ENCODE data around the gene NUDT10. TPM values are rescaled to one million over a fixed set of nuclear protein-coding genes. Genes with fewer than 3 reads are reported as not detected.
"Not testable (repeated sequence)": the region's sequence is repeated elsewhere in the genome, so short reads cannot be mapped to it uniquely, and the experiment has no call there.

NUDT10 gene
- total RNA-seq (under 1 TPM in 5 of 10 donors, not detected in 5; 0.14 to 0.37 (median 0.22) TPM), polyA plus RNA-seq (under 1 TPM; 0.33 to 0.80 TPM)
- long read RNA-seq, donor 1: 0 reads
- long read RNA-seq, donor 2: 0 reads
- long read RNA-seq, donor 3: 0 reads

DNA sequence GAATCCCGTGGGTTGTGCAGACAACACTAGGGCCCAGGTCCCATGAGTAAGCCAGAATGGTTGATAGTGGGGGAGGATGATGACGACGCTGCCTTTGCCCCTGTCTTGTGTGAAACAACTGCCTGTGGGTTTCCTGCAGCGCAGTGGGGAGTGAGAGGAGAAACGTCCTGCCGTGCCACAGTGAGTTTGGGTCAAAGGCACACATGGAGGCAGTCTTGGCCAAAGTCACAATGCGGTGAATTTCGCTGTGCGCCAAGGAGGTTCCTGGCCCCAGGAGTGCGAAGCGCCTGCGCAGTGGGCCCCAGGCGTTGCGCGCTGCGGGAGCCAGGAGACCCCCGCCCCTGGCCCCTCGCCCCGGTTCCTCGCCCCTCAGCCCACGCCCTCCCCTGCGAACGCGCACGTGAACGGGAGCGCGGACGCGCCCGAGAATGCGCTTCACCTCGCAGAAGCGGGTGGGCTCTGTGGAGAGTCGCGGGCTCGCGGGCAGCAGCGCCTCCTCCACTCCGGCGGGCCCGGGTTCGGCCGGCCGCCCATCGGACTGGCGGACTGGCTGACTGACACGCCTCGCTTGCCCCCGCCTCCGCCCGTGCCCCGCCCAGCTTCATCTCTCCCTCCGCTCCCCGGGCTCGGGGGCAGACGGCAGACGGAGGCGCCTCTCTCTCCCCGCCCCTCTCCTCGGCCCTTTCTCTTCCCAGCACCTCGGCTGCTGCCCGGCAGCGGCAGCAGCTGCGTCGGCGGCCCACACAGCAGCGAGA, at the start of gene NUDT10:
Gene NUDT10, plus strand, starts transcription at position 635 of the 755 bp plus-strand sequence. CDS start 144 bp downstream, outside the sequence.
- ATAC-seq (peak; percentile 47 to 85 (median 76)), DNase-seq (peak; percentile 17 to 36)
- TF ChIP-seq, protein P1, sequence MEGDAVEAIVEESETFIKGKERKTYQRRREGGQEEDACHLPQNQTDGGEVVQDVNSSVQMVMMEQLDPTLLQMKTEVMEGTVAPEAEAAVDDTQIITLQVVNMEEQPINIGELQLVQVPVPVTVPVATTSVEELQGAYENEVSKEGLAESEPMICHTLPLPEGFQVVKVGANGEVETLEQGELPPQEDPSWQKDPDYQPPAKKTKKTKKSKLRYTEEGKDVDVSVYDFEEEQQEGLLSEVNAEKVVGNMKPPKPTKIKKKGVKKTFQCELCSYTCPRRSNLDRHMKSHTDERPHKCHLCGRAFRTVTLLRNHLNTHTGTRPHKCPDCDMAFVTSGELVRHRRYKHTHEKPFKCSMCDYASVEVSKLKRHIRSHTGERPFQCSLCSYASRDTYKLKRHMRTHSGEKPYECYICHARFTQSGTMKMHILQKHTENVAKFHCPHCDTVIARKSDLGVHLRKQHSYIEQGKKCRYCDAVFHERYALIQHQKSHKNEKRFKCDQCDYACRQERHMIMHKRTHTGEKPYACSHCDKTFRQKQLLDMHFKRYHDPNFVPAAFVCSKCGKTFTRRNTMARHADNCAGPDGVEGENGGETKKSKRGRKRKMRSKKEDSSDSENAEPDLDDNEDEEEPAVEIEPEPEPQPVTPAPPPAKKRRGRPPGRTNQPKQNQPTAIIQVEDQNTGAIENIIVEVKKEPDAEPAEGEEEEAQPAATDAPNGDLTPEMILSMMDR (IDR thresholded peaks at IDR 0.05): no peak
- no peaks in the 10 kb centered on the region for H3K4me1 ChIP-seq
- H3K27me3 ChIP-seq: peaks cover 0 to 62% (median 0%) of the 10 kb centered on the region in 7 donors
- no peaks in the 10 kb centered on the region for H3K36me3 ChIP-seq
- H3K27ac ChIP-seq: no peak within 1 kb of the TSS
- intact Hi-C loops (cut with DNase I): loop anchor here in 1 of 10 donors (10.0 kb wide), 1 partner anchor 82 kb away; no protein-coding TSS in a partner anchor
- H3K9me3 ChIP-seq: no peaks in the 10 kb centered on the region
- peak within 1 kb of the TSS in 9 of 10 donors; percentile 16 to 51 (median 49) for H3K4me3 ChIP-seq
- WGBS, 2 donors: 1 to 2% methylated on average over 44 to 63 of the region's 68 CpGs

DNA sequence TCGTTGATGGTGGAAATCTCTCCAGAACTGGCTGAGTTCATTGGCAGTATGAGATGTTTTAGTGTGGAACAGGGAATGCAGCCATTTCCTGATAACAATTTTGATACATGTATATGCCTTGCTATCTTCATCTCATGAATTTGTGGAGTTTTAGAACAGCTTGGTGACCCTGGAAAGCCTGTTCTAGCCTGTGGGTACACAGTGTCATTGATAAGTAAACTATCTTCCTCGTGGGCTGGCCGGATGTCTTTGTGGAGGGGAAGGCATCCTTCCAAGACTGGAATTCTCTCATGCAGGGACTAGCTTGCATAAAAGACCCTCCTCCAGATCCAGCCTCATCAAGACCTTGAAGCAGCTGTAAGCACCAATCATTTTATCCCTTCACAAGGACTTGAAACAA, 40.2 kb upstream of the NUDT10 start:
- intact Hi-C loops (cut with DNase I): no loop called here
- no peak for DNase-seq

DNA sequence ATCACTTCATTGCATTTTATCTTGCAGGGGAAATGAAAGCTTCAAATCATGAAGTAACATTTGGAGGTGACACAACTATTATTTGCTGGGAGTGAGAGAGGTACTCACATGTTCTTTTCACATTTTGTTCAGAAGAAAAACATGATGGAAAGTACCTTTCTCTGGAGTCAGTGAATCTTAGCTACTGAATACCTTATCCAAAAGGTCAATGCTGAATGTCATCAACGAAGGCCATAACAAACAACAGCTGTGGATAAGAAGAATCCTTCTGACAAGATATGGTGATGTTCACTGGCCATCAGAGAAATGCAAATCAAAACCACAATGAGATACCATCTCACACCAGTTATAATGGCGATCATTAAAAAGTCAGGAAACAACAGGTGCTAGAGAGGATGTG, 36.5 kb upstream of the NUDT10 start:
- no peak overlapping the region for H3K4me3 ChIP-seq
- TF ChIP-seq, protein P1 (IDR thresholded peaks at IDR 0.05): no peak
- WGBS, 2 donors: 63 to 90% methylated on average over 1 to 2 of the region's 2 CpGs
- H3K27me3 ChIP-seq: peaks cover 0 to 11% (median 0%) of the 10 kb centered on the region in 7 donors
- no peak for DNase-seq
- H3K4me1 ChIP-seq: no peaks in the 10 kb centered on the region
- no peaks in the 10 kb centered on the region for H3K36me3 ChIP-seq
- no peak for ATAC-seq
- intact Hi-C loops (cut with DNase I): no loop called here
- no peak overlapping the region for H3K27ac ChIP-seq
- H3K9me3 ChIP-seq: no peaks in the 10 kb centered on the region

More for the DNA sequence above, 40.2 kb upstream of the NUDT10 start:
- whole genome bisulfite sequencing, 2 donors: 26 to 37% methylated on average over 3 of the region's 3 CpGs
- H3K4me3 ChIP-seq: no peak overlapping the region
- H3K4me1 ChIP-seq: no peaks in the 10 kb centered on the region
- peaks cover 0 to 3% (median 0%) of the 10 kb centered on the region in 7 donors for H3K27me3 ChIP-seq
- TF ChIP-seq, protein P1 (IDR thresholded peaks at IDR 0.05): no peak
- H3K9me3 ChIP-seq: no peaks in the 10 kb centered on the region
- H3K27ac ChIP-seq: no peak overlapping the region
- ATAC-seq: no peak
- H3K36me3 ChIP-seq: no peaks in the 10 kb centered on the region

DNA sequence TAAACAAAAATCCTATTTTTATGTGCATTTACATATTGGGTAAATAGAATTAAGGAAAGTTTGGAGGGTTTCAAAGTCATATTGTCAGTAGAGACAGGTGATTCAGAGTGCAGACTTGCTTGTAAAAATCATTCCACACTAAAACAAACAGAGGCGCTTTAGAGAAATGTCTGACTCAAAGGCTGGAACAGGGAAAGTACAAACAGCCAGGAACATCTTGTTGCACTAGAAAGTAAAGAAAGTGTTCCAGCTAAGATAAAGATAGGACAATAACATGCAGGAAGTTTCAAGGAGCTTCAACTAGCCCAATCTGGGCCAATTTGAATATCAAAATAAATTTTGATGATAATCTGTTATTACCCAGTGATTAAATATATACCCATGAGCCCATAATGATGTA, 16.4 kb upstream of the NUDT10 start:
- H3K4me3 ChIP-seq: no peak overlapping the region
- peaks cover 0 to 17% (median 0%) of the 10 kb centered on the region in 7 donors for H3K27me3 ChIP-seq
- DNase-seq (no peak), ATAC-seq (no peak)
- intact Hi-C loops (cut with DNase I): no loop called here
- no peak overlapping the region for H3K27ac ChIP-seq
- WGBS, 2 donors: 88 to 100% methylated on average over 1 of the region's 1 CpG
- H3K9me3 ChIP-seq: peaks cover 0 to 3% (median 0%) of the 10 kb centered on the region in 11 donors
- H3K36me3 ChIP-seq: no peaks in the 10 kb centered on the region
- H3K4me1 ChIP-seq: no peaks in the 10 kb centered on the region
- TF ChIP-seq, protein P1 (IDR thresholded peaks at IDR 0.05): no peak

DNA sequence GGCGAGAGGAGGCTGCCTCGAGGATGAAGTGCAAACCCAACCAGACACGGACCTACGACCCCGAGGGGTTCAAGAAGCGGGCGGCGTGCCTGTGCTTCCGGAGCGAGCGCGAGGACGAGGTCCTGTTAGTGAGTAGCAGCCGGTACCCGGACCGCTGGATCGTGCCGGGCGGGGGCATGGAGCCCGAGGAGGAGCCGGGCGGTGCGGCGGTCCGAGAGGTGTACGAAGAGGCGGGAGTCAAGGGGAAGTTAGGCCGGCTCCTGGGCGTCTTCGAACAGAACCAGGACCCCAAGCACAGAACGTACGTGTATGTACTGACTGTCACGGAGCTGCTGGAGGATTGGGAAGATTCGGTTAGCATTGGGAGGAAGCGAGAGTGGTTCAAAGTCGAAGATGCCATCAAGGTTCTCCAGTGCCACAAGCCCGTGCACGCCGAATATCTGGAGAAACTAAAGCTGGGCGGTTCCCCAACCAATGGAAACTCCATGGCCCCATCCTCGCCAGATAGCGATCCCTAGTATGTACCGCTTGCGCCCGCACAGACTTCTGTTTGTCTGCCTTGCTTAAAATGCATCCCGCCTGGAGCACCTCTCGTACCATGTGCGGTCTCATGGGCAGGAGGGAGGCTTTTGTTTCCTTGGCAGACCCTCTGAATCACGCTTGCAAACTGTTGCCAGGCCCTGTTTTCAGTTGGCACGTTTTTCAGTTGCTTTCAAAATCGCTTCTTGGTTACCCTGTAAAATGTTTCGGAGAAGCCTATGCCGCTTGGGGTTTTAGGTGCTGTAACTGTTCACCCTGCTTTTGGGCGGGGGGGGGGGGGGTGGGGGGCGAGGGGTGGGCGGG, 542 bp downstream of the NUDT10 start:
- H3K4me3 ChIP-seq: peak overlapping the region in 9 of 10 donors; percentile 16 to 51 (median 49)
- intact Hi-C loops (cut with DNase I): loop anchor here in 1 of 10 donors (10.0 kb wide), 1 partner anchor 82 kb away; no protein-coding TSS in a partner anchor
- H3K9me3 ChIP-seq, H3K4me1 ChIP-seq, H3K36me3 ChIP-seq, H3K27ac ChIP-seq, DNase-seq: not testable (repeated sequence)
- ATAC-seq: peak in 2 of 8 donors; percentile 17 to 39
- H3K27me3 ChIP-seq: peaks cover 0 to 62% (median 0%) of the 10 kb centered on the region in 7 donors
- 3 to 4% methylated on average over 37 to 47 of the region's 56 CpGs for WGBS, 2 donors

Measured in heart right ventricle (tissue), 16 donors.